GM19099 (cell line): ENCODE results near the gene STAT1.

Experiments
- POLR2A ChIP-seq: IDR thresholded peaks from 3 replicates; pipeline ENCODE4 v1.6.1; 2011; ENCODE audit warnings: low read depth; ENCODE audit not compliant: insufficient read length; ENCODE audit errors: extremely low read depth

STAT1 gene

GRCh38 chr2:191018643-191019119 is 4.7 kb upstream of the STAT1 start:
- TF ChIP-seq POLR2A: peak; percentile 51

DNA sequence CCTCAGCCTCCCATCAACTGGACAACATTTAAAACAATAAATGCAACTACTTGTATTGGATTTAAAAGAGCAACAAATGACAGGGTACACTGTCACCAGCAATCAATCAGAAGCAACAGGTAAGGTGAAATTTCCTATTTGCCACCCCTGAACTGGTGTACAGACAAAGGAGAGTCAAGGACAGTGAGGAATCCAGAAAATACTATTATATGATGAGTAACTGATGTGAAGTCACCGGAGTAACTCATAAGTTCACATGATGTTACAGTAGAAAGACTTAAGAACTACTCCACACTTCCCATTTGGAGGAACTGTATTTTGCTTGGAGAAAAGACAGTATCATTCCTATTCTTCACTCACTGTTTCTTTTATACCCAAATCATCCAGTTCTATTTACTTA is 4.1 kb upstream of the STAT1 start:
- no peak for TF ChIP-seq POLR2A

- no peak for TF ChIP-seq POLR2A
These were observed 1.9 kb upstream of the STAT1 start for GRCh38 chr2:191015831-191016230.

- TF ChIP-seq POLR2A: no peak
These were observed 1.3 kb upstream of the STAT1 start for GRCh38 chr2:191015239-191015638.

DNA sequence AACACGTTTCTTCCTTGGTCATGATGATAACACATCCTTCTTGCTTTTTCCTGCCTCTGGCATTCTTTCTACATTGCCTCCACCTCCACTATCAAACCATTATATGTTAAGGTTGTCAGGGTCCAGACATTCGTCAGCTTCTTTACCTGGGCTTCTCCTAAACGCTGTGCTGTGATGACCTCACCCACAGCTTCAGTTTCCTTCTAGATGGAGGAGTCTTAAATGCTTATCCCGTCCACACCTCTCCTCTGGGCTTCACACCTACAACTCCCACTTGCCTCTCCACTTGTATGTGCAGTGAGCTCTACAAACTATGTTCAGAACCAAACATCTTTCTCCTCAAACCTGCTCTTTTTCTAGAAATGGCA is 666 bp upstream of the STAT1 start:
- TF ChIP-seq POLR2A: no peak

- no peak for TF ChIP-seq POLR2A
These were observed 364 bp downstream of the STAT1 start for GRCh38 chr2:191013682-191013931.

- no peak for TF ChIP-seq POLR2A
These were observed 908 bp downstream of the STAT1 start for GRCh38 chr2:191012845-191013681.

DNA sequence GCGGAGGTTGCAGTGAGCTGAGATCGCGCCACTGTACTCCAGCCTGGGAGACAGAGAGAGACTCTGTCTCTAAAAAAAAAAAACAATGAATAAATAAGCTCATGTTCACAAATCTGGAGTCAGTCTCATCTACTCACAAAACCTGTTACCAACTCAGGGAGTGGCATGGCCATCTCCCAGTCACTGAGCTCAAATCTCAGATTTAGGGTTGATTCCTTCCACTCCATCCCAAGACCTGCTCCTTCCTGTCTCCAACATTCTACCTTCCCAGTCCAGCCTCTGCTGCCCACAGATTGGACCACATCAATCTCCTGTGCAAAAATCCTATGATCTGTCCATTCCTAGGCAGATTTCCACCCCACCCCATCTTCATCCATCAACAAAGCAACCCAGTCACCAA is 1.6 kb downstream of the STAT1 start:
- TF ChIP-seq POLR2A: peak; percentile 34

DNA sequence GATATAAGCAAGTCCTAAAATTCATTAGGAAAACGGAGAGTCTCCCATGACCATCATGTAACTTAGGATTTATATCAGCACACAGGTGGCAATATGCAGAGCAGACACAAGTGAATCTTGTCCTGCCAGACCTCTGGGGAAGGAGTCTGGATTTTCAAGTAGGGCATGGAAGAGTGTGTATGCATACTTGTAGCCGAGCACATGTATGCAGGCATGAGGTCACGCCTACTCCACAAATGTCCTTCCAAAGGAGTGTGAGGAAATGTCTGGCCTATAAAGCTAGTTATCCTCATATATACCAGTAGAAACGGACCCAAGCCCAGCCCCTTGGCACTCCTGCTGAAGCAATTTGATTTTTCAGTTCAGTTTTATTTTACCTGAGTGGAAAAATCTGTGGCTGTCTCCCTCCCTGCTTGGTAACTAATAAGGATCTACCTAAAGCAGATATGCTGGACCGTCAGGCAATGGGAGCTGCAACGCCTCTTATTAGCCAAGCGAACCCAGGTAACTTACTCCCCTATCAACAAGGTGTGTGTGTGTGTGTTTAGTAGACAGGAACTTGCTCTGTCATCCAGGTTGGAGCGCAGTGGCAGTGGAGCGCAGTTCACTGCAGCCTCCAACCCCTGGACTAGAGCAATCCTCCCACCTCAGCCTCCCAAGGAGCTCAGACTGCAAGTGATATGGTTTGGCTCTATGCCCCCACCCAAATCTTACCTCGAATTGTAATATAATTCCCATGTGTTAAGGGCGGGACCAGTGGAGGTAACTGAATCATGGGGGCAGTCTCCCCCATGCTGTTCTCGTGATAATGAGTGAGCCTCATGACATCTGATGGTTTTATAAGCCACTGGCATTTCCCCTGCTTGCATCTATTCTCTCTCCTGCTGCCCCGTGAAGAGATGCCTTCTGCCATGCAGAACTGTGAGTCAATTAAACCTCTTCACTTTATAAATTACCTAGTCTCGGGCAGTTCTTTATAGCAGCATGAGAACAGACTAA is 2.8 kb downstream of the STAT1 start:
- no peak for TF ChIP-seq POLR2A

GRCh38 chr2:191009541-191010374 is 4.2 kb downstream of the STAT1 start:
- TF ChIP-seq POLR2A: peak; percentile 49

- TF ChIP-seq POLR2A: peak; percentile 32
These were observed 5.7 kb downstream of the STAT1 start for GRCh38 chr2:191008286-191008685.

GRCh38 chr2:191006997-191007783 is 6.8 kb downstream of the STAT1 start:
- TF ChIP-seq POLR2A: no peak

GRCh38 chr2:191006297-191006696 is 7.7 kb downstream of the STAT1 start:
- TF ChIP-seq POLR2A: peak; percentile 49

- TF ChIP-seq POLR2A: peak; percentile 45
These were observed 10.3 kb downstream of the STAT1 start for GRCh38 chr2:191003405-191004309.

GRCh38 chr2:191001624-191002023 is 12.3 kb downstream of the STAT1 start:
- TF ChIP-seq POLR2A: peak; percentile 35
